T-helper 2 cell (primary cell): ENCODE results near the gene HIRIP3.

ENCODE experiments used
- DNase-seq, 5 experiments: peaks; one replicate each; pipeline versions ENCODE4 v3.0.0 to v3.0.0-alpha.2; 2012 to 2022

HIRIP3 gene

DNA sequence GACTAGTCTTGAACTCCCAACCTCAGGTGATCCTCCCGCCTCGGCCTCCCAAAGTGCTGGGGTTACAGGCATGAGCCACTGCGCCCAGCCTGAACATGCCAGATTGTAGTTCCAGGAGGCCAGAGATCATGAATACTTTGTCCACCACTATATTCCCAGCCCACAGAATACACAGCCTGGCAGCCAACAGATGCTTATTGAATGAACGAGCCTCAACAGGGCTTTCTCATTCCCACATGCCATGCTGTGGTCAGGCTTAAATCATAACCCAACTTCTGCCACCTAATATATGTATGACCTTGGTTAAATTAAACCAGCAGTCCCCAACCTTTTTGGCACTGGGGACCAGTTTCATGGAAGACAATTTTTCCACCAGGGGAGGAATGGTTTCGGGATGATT is 36.7 kb downstream of the HIRIP3 start:
- DNase-seq, result no peak

- no peak for DNase-seq
These were observed 43.6 kb downstream of the HIRIP3 start for GRCh38 chr16:29951625-29952365.

GRCh38 chr16:29950806-29951461 is 44.5 kb downstream of the HIRIP3 start:
- no peak for DNase-seq

DNA sequence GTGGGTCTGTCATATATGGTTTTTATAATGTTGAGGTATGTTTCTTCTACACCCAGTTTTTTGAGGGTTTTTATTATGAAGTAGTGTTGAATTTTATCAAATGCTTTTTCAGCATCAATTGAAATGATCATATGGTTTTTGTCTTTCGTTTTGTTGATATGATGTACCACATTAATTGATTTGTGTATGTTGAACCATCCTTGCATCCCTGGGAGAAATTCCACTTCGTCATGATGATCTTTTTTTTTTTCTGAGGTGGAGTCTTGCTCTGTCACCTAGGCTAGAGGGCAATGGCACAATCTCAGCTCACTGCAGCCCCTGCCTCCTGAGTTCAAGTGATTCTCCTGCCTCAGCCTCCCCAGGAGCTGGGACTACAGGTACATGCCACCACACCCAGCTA is 47.5 kb downstream of the HIRIP3 start:
- no peak for DNase-seq

DNA sequence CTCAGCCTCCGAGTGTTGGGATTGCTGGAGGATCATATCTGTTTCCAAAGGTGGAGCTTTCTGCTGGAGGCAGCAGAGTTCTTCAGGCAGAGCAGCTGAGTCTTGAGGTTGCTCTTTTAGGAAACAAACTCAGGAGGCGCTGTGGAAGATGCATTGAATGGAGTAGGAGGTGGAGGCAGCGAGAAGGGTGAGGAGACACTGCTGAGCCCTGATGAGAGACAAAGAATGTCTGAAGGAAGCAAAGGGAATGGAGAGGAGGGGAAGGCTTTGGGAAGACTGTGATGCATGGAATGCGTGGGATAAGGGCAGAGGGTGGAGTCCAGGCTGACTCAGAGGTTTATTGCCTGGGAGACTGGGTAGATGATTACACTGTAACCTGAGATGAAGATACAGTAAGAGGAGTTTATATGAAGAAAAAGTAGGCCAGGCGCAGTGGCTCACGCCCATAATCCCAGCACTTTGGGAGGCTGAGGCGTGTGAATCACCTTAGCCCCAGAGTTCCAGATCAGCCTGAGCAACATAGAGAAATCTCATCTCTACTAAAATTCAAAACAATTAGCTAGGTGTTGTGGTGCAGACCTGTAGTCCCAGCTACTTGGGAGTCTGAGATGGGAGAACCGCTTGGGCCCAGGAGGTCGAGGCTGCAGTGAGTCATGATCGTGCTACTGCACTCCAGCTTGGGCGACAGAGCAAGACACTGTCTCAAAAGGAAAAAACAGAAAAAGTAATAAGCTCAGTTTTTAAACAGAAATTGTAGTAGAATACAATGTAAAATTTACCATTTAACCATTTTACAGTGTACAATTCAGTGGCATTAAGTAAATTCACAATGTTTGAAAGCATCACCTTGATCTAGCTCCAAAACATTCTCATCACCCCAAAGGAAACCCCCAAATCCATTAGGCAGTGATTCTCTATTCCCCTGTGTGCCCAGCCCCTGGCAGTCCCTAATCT is 51.3 kb downstream of the HIRIP3 start:
- DNase-seq, result no peak
